Large intestine (tissue), 3 donors: ENCODE measurements around the gene SAMD7. TPM values are rescaled to one million over a fixed set of nuclear protein-coding genes. Genes with fewer than 3 reads are reported as not detected.

Experiments used
- DNase-seq, 2 donors: peaks; one replicate each; pipeline versions ENCODE4 v3.0.0 to v3.0.0-alpha.2; 2013
- H3K27ac ChIP-seq: one replicate; pipeline ENCODE4 v1.5.1; 2013; ENCODE audit warnings: low read length
- H3K27me3 ChIP-seq: 2 replicates; pipeline ENCODE4 v1.6.1; 2013; ENCODE audit warnings: low read length; ENCODE audit not compliant: control insufficient read depth, insufficient read depth
- H3K36me3 ChIP-seq: 2 replicates; pipeline ENCODE4 v1.6.1; 2013; ENCODE audit warnings: low read length; ENCODE audit not compliant: control insufficient read depth, insufficient read depth
- H3K4me1 ChIP-seq: one replicate; pipeline ENCODE4 v1.6.1; 2013; ENCODE audit warnings: low read length; ENCODE audit not compliant: control insufficient read depth, insufficient read depth
- H3K4me3 ChIP-seq: one replicate; pipeline ENCODE4 v1.5.1; 2013; ENCODE audit warnings: low read length
- H3K9me3 ChIP-seq: one replicate; pipeline ENCODE4 v1.6.1; 2013; ENCODE audit warnings: mild to moderate bottlenecking, low read depth, low read length, moderate library complexity; ENCODE audit not compliant: control insufficient read depth
- WGBS: methylation state at CpG from one replicate; pipeline ENCODE4 v1.1.5; 2013; ENCODE audit warnings: low lambda C conversion rate; ENCODE audit not compliant: insufficient coverage; 5-methylcytosine and 5-hydroxymethylcytosine counted together
- polyA plus RNA-seq: library from polyadenylated mRNA; unstranded; fragments of 120-200 nt; gene quantifications from one replicate; pipeline ENCODE4 v1.2.1, GENCODE V29; 2013

The SAMD7 gene
- polyA plus RNA-seq, 1 donor = not detected

DNA sequence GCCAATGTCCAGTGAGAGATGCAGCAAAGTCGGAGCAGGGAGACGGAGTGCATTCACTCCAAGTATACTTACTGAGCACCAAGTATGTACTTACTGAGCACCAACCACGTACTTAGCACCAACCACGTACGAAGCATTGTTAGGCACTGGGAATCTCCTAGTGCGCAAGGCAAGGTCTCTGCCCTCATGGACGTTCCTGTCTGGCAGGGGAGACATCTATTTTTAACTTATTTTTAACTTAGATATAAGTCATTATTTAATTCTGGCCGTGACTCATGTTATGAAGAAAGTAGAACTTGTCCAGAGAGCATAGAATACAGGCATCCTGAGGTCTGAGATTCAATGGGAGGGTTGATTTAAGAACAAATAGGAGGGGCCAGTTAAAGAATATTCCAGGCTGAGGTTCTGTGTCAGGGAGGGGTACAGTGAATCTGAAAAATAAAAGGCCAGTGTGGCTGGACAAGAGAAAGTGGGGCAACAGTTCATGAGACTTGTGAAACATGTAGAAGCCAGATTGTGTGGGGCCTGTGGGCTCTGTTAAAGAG lies 32.3 kb upstream of the SAMD7 start:
- WGBS = 96% methylated on average over 4 of the region's 8 CpGs
- no peak overlapping the region for H3K4me3 ChIP-seq
- H3K4me1 ChIP-seq = peaks cover 2% of the 10 kb centered on the region
- no peaks in the 10 kb centered on the region for H3K27me3 ChIP-seq
- H3K27ac ChIP-seq = no peak overlapping the region
- no peaks in the 10 kb centered on the region for H3K9me3 ChIP-seq
- no peak for DNase-seq
- no peaks in the 10 kb centered on the region for H3K36me3 ChIP-seq

GRCh38 chr3:169879845-169880575 lies 31.4 kb upstream of the SAMD7 start:
- H3K27me3 ChIP-seq = no peaks in the 10 kb centered on the region
- no peaks in the 10 kb centered on the region for H3K36me3 ChIP-seq
- H3K27ac ChIP-seq = no peak overlapping the region
- H3K4me1 ChIP-seq = peaks cover 2% of the 10 kb centered on the region
- no peak overlapping the region for H3K4me3 ChIP-seq
- DNase-seq = no peak
- no CpG with 5 or more reads among the region's 3 CpGs for WGBS
- H3K9me3 ChIP-seq = no peaks in the 10 kb centered on the region

- Histone ChIP-seq H3K36me3 (no peaks in the 10 kb centered on the region), H3K4me1 (peaks cover 2% of the 10 kb centered on the region), H3K27me3 (no peaks in the 10 kb centered on the region), H3K27ac (no peak overlapping the region), H3K4me3 (no peak overlapping the region), H3K9me3 (no peaks in the 10 kb centered on the region)
- no CpG with 5 or more reads among the region's 4 CpGs for WGBS
- no peak for DNase-seq
These were observed 30.7 kb upstream of the SAMD7 start for GRCh38 chr3:169880576-169881250.

DNA sequence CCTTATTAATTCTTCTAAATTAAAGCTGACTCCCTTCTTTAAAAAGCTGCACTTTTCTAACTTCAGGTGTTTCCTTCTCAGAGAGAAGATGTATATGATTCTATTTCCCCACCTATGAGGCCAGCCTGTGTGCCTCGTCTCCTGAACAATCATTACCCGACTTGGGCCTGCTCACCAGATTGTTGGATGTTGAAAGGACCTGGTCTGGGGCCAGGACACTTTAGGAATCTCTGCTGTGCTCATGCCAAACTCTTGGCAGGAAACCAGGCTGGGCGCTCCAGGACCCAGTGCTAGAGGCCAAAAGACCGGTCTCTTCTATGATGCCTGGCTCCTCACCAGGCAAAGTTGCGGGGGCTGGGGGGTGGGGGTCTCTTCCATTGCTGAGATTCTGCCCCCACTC lies 24.7 kb upstream of the SAMD7 start:
- Histone ChIP-seq H3K9me3 (no peaks in the 10 kb centered on the region), H3K4me3 (no peak overlapping the region), H3K4me1 (no peaks in the 10 kb centered on the region), H3K27me3 (no peaks in the 10 kb centered on the region), H3K36me3 (no peaks in the 10 kb centered on the region), H3K27ac (no peak overlapping the region)
- no CpG with 5 or more reads among the region's 5 CpGs for WGBS
- no peak for DNase-seq

GRCh38 chr3:169891886-169892285 lies 19.5 kb upstream of the SAMD7 start:
- WGBS = 100% methylated on average over 1 of the region's 7 CpGs
- H3K27ac ChIP-seq = no peak overlapping the region
- H3K4me1 ChIP-seq = no peaks in the 10 kb centered on the region
- no peak overlapping the region for H3K4me3 ChIP-seq
- no peaks in the 10 kb centered on the region for H3K27me3 ChIP-seq
- H3K9me3 ChIP-seq = no peaks in the 10 kb centered on the region
- no peaks in the 10 kb centered on the region for H3K36me3 ChIP-seq
- DNase-seq = no peak

DNA sequence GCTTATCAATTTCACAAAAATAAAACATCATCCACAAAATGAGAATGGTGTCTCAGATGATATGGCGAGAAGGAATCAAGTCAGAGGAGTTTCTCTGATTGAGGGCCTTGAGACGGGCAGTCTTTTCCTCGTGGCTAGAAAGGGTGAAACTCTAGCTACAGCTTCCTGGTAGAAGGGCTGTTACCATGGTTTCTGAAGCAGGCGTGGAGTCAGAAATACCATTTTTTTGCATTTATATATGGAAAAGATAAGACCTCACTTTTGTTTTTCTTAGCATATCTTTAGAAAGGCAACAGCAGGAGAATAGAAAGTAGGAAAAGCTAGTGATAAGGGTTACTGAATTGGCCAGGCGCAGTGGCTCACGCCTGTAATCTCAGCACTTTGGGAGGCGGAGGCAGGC lies 17.3 kb upstream of the SAMD7 start:
- Histone ChIP-seq H3K36me3 (no peaks in the 10 kb centered on the region), H3K4me1 (no peaks in the 10 kb centered on the region), H3K4me3 (no peak overlapping the region), H3K27me3 (no peaks in the 10 kb centered on the region), H3K27ac (no peak overlapping the region), H3K9me3 (no peaks in the 10 kb centered on the region)
- WGBS = 73% methylated on average over 5 of the region's 7 CpGs
- DNase-seq = no peak

DNA sequence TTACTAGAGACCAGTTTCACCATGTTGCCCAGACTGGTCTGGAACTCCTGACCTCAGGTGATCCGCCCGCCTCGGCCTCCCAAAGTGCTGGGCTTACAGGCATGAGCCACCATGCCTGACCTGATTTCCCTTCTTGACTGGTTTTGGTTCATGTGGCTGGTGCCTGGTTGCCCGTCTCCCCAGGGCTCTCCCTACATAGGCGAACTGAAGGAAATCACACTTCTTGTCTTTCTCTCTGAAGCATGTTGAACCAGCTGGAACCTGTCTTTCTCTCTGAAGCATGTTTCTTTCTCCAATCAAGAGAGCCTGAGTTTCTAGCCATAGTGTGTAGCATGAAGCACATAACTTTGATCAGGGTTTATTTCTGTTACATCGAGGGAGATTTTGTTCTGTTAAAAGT lies 16.3 kb upstream of the SAMD7 start:
- WGBS = no CpG with 5 or more reads among the region's 6 CpGs
- Histone ChIP-seq H3K4me3 (no peak overlapping the region), H3K9me3 (no peaks in the 10 kb centered on the region), H3K36me3 (no peaks in the 10 kb centered on the region), H3K27me3 (no peaks in the 10 kb centered on the region), H3K4me1 (no peaks in the 10 kb centered on the region), H3K27ac (no peak overlapping the region)
- no peak for DNase-seq

- WGBS = no CpG with 5 or more reads among the region's 1 CpG
- Histone ChIP-seq H3K27ac (no peak overlapping the region), H3K9me3 (peaks cover 13% of the 10 kb centered on the region), H3K4me3 (no peak overlapping the region), H3K4me1 (no peaks in the 10 kb centered on the region), H3K36me3 (no peaks in the 10 kb centered on the region), H3K27me3 (no peaks in the 10 kb centered on the region)
- DNase-seq = no peak
These were observed 14.1 kb upstream of the SAMD7 start for GRCh38 chr3:169897284-169897683.

GRCh38 chr3:169901453-169901852 lies 9.9 kb upstream of the SAMD7 start:
- Histone ChIP-seq H3K27me3 (no peaks in the 10 kb centered on the region), H3K27ac (no peak overlapping the region), H3K4me1 (no peaks in the 10 kb centered on the region), H3K36me3 (no peaks in the 10 kb centered on the region), H3K4me3 (no peak overlapping the region), H3K9me3 (peaks cover 13% of the 10 kb centered on the region)
- WGBS = 89% methylated on average over 1 of the region's 1 CpG
- DNase-seq = no peak

DNA sequence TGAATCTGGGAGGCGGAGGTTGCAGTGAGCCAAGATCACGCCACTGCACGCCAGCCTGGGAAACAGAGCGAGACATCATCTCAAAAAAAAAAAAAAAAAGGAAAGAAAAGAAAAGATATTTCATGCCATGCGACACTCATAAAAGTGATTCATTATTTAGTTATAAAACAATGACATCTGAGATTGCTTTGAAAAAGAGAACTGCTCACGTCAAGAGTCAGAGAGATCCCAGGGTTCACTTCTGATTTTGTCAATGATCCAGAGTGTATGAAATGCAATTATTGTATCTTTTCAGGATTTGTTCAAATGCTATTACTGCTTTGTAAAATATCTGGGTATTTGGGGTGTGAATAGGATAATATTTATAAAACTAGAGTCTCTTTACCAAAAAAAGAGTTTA lies 6.0 kb upstream of the SAMD7 start:
- Histone ChIP-seq H3K36me3 (no peaks in the 10 kb centered on the region), H3K4me1 (no peaks in the 10 kb centered on the region), H3K9me3 (peaks cover 13% of the 10 kb centered on the region), H3K4me3 (no peak overlapping the region), H3K27me3 (no peaks in the 10 kb centered on the region), H3K27ac (no peak overlapping the region)
- 83% methylated on average over 2 of the region's 6 CpGs for WGBS
- DNase-seq = no peak

GRCh38 chr3:169907476-169907875 lies 3.9 kb upstream of the SAMD7 start:
- Histone ChIP-seq H3K27me3 (no peaks in the 10 kb centered on the region), H3K27ac (no peak overlapping the region), H3K4me3 (no peak overlapping the region), H3K36me3 (no peaks in the 10 kb centered on the region), H3K4me1 (no peaks in the 10 kb centered on the region), H3K9me3 (no peaks in the 10 kb centered on the region)
- DNase-seq = no peak
